AG09309 (cell line): Measurements from ENCODE around the gene PLD1.
A peak's percentile ranks its signal among the peaks of the same experiment; 100 is the strongest.

ENCODE experiments used
- DNase-seq: peaks from one replicate; pipeline ENCODE4 v3.0.0-alpha.2; 2010; ENCODE audit warnings: low read depth
- H3K4me3 ChIP-seq: 2 replicates; pipeline ENCODE4 v1.5.1; 2011; ENCODE audit warnings: mild to moderate bottlenecking, low read depth, low read length, moderate library complexity; ENCODE audit not compliant: control insufficient read depth
- CTCF ChIP-seq: IDR thresholded peaks from 2 replicates; pipeline ENCODE4 v1.5.1; 2011; ENCODE audit warnings: mild to moderate bottlenecking, low read depth, low read length, inconsistent platforms; ENCODE audit not compliant: insufficient read depth, control insufficient read depth; ENCODE audit errors: missing control alignments

PLD1 gene

GRCh38 chr3:171663805-171664204, 146.5 kb downstream of the PLD1 start:
- no peak overlapping the region for H3K4me3 ChIP-seq
- TF ChIP-seq CTCF = no peak
- no peak for DNase-seq

GRCh38 chr3:171661484-171661883, 148.8 kb downstream of the PLD1 start:
- DNase-seq = no peak
- no peak for TF ChIP-seq CTCF

GRCh38 chr3:171660188-171660587, 150.1 kb downstream of the PLD1 start:
- no peak for TF ChIP-seq CTCF
- no peak overlapping the region for H3K4me3 ChIP-seq
- DNase-seq = no peak

More at GRCh38 chr3:171661484-171661883, 148.8 kb downstream of the PLD1 start:
- H3K4me3 ChIP-seq = no peak overlapping the region

DNA sequence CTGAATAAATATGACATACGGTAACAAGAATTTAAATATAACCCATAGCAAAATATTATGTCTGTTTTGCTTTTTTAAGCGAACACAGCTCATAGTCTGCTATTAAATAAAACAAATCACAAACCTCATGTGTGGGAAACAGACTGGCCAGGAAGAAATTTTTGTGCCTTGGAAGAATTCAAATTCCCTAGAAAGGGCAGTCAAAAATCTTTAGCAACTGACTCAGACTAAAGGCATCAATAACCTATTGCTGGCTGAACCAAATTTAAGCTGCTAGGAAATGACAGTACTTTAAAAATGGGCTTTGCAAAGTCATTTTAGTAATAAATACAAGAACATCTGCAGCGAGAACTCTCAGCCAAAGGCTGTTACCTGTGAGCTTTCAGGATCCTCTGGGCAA, 151.4 kb downstream of the PLD1 start:
- no peak for TF ChIP-seq CTCF
- no peak for DNase-seq
- no peak overlapping the region for H3K4me3 ChIP-seq

- no peak for TF ChIP-seq CTCF
- H3K4me3 ChIP-seq = no peak overlapping the region
- DNase-seq = peak; percentile 28
Observed at GRCh38 chr3:171654809-171655208, 155.5 kb downstream of the PLD1 start.

DNA sequence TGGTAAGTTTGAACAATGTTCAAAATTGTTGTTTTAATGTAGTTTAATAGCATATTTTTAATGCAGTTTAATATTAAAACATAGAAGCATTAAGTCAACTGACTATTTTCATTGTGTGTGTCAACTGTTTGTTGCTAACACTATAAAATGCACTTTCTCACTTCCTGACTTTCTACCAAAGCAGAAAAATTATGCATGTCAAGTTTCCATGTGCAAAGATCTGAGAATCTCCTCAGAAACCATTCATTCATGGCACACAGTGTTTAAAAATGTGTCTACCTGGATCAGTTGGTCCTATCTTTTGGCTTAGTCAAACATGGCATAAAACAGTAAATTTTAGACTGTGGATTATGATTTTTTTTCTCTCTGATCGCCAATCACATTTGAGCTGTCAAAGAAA, 156.0 kb downstream of the PLD1 start:
- TF ChIP-seq CTCF = no peak
- no peak for DNase-seq
- no peak overlapping the region for H3K4me3 ChIP-seq

DNA sequence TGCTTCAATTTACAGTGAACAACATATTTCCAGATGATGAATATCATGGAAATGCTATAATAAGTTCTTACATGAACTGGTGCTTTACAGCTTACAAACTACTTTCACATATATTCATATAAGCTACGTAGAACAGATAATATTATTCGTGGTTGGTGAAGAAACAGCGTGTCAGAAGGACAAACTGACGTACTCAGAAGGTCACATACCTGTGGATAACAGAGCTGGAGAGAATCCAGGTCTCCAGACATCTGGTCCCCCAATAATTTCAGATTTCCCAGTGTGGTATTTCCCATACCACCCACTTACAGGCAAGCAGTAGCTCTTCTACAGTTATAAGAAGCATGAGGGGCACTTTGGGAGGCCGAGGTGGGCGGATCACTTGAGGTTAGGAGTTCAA, 156.6 kb downstream of the PLD1 start:
- no peak for DNase-seq
- H3K4me3 ChIP-seq = no peak overlapping the region
- no peak for TF ChIP-seq CTCF
